Effector memory CD8-positive, alpha-beta T cell (primary cell): ENCODE results near the gene BRS3.

Source experiments
- ATAC-seq: fragments of 150-1000 bp; cut with Tn5 transposase; replicated peaks from 2 replicates; pipeline ENCODE4 v1.10.0; 2021; ENCODE audit warnings: mild to moderate bottlenecking, moderate library complexity
- DNase-seq, 3 experiments: peaks; one replicate each; pipeline ENCODE4 v3.0.0; 2021
- H3K27ac Mint-ChIP-seq, 2 donors: one replicate each; pipeline ENCODE4 v1.8.0; 2022; ENCODE audit warnings: mild to moderate bottlenecking in 2 of 2, mixed read lengths in 2 of 2, moderate library complexity in 2 of 2
- H3K27me3 Mint-ChIP-seq, 2 donors: one replicate each; pipeline ENCODE4 v1.8.0; 2022; ENCODE audit warnings: mixed read lengths in 2 of 2
- H3K36me3 Mint-ChIP-seq: one replicate; pipeline ENCODE4 v1.8.0; 2022; ENCODE audit warnings: mild to moderate bottlenecking, moderate library complexity, mixed read lengths; ENCODE audit not compliant: insufficient read depth
- H3K4me1 Mint-ChIP-seq, 2 donors: one replicate each; pipeline ENCODE4 v1.8.0; 2022; ENCODE audit warnings: low read depth in 2 of 2, mixed read lengths in 2 of 2
- H3K4me3 Mint-ChIP-seq, 2 donors: one replicate each; pipeline ENCODE4 v1.8.0; 2022; ENCODE audit warnings: mild to moderate bottlenecking in 2 of 2, mixed read lengths in 2 of 2, moderate library complexity in 2 of 2
- H3K9me3 Mint-ChIP-seq, 2 donors: one replicate each; pipeline ENCODE4 v1.8.0; 2022; ENCODE audit warnings: mixed read lengths in 2 of 2

The BRS3 gene

DNA sequence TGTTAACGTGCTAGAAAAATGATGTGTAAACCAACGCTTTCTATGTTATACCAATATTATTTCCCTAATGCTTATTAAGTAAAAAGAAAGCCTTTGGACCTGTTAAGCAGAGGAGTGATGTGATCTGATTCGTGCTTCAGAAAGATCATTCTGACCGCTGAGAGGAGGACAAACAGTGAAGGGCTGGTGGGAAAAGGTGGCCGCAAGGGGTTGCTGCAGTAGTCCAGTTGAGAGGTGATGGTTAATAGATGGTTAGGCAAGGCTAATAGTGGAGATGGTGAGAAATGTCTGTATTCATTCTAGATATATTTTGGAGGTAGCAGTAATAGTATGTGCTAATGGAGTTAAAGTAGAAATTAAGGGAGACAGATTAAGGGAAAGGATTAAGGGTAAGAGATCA, 31.3 kb downstream of the BRS3 start:
- Mint-ChIP-seq H3K4me1 (peaks cover 0 to 7% of the 10 kb centered on the region in 2 donors), H3K27me3 (no peaks in the 10 kb centered on the region), H3K9me3 (no peaks in the 10 kb centered on the region), H3K4me3 (no peak overlapping the region), H3K27ac (no peak overlapping the region), H3K36me3 (no peaks in the 10 kb centered on the region)
- no peak for DNase-seq
- ATAC-seq, result no peak

DNA sequence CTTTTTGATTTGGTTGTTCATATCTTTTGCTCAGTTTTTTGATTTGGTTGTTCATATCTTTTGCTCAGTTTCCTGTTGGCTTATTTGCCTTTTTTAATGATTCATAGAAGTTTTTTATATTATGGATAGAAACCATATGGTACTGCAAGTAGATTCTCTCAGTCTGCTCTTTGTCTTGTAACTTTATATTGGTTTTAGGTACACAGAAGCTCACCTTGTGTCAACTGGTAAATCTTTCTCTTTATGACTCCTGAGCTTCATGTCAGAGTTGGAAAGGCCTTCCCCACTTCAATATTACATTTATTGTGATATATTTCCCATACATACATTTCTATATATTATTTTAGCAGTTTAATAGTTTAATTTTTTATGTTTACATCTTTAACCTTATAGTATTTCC, 36.0 kb downstream of the BRS3 start:
- ATAC-seq (no peak), DNase-seq (no peak)
- Mint-ChIP-seq H3K9me3 (no peaks in the 10 kb centered on the region), H3K36me3 (no peaks in the 10 kb centered on the region), H3K27ac (no peak overlapping the region), H3K27me3 (peaks cover 0 to 6% of the 10 kb centered on the region in 2 donors), H3K4me3 (no peak overlapping the region), H3K4me1 (peaks cover 0 to 7% of the 10 kb centered on the region in 2 donors)

- ATAC-seq, result no peak
- peaks cover 3 to 7% of the 10 kb centered on the region in 2 donors for H3K4me1 Mint-ChIP-seq
- no peaks in the 10 kb centered on the region for H3K36me3 Mint-ChIP-seq
- H3K27me3 Mint-ChIP-seq, result peaks cover 0 to 6% of the 10 kb centered on the region in 2 donors
- no peak overlapping the region for H3K4me3 Mint-ChIP-seq
- H3K27ac Mint-ChIP-seq, result peak overlapping the region in 1 of 2 donors; percentile 16
- no peak for DNase-seq
- H3K9me3 Mint-ChIP-seq, result no peaks in the 10 kb centered on the region
Measured at GRCh38 chrX:136525738-136526606, 38.2 kb downstream of the BRS3 start.

GRCh38 chrX:136528645-136529315, 41.0 kb downstream of the BRS3 start:
- Mint-ChIP-seq H3K4me3 (no peak overlapping the region), H3K4me1 (peaks cover 0 to 3% of the 10 kb centered on the region in 2 donors), H3K27me3 (peaks cover 0 to 6% of the 10 kb centered on the region in 2 donors), H3K9me3 (no peaks in the 10 kb centered on the region), H3K36me3 (no peaks in the 10 kb centered on the region), H3K27ac (no peak overlapping the region)
- ATAC-seq (no peak), DNase-seq (no peak)

- H3K4me3 Mint-ChIP-seq, result no peak overlapping the region
- ATAC-seq (no peak), DNase-seq (no peak)
- H3K9me3 Mint-ChIP-seq, result no peaks in the 10 kb centered on the region
- peaks cover 0 to 3% of the 10 kb centered on the region in 2 donors for H3K4me1 Mint-ChIP-seq
- no peaks in the 10 kb centered on the region for H3K36me3 Mint-ChIP-seq
- no peak overlapping the region for H3K27ac Mint-ChIP-seq
- H3K27me3 Mint-ChIP-seq, result peaks cover 0 to 6% of the 10 kb centered on the region in 2 donors
Measured at GRCh38 chrX:136529795-136530194, 42.0 kb downstream of the BRS3 start.

- H3K4me1 Mint-ChIP-seq, result peaks cover 0 to 3% of the 10 kb centered on the region in 2 donors
- H3K27ac Mint-ChIP-seq, result no peak within 1 kb of the TSS
- H3K27me3 Mint-ChIP-seq, result peaks cover 0 to 11% of the 10 kb centered on the region in 2 donors
- ATAC-seq (no peak), DNase-seq (no peak)
- no peak within 1 kb of the TSS for H3K4me3 Mint-ChIP-seq
- H3K36me3 Mint-ChIP-seq, result no peaks in the 10 kb centered on the region
- no peaks in the 10 kb centered on the region for H3K9me3 Mint-ChIP-seq
Measured at GRCh38 chrX:136531951-136532350, 44.2 kb downstream of the BRS3 start, which contains the start of gene VGLL1. VGLL1 (plus strand) TSS chrX:136532215; CDS start chrX:136536021, 3,806 bp downstream.

GRCh38 chrX:136534131-136534530, 46.4 kb downstream of the BRS3 start:
- no peaks in the 10 kb centered on the region for H3K9me3 Mint-ChIP-seq
- no peak overlapping the region for H3K27ac Mint-ChIP-seq
- peaks cover 0 to 4% of the 10 kb centered on the region in 2 donors for H3K4me1 Mint-ChIP-seq
- peaks cover 0 to 6% of the 10 kb centered on the region in 2 donors for H3K27me3 Mint-ChIP-seq
- DNase-seq, result no peak
- H3K36me3 Mint-ChIP-seq, result no peaks in the 10 kb centered on the region
- no peak for ATAC-seq
- no peak overlapping the region for H3K4me3 Mint-ChIP-seq

- DNase-seq, result no peak
- Mint-ChIP-seq H3K9me3 (no peaks in the 10 kb centered on the region), H3K4me3 (no peak overlapping the region), H3K4me1 (peaks cover 6 to 12% of the 10 kb centered on the region in 2 donors), H3K36me3 (no peaks in the 10 kb centered on the region), H3K27me3 (peaks cover 0 to 6% of the 10 kb centered on the region in 2 donors), H3K27ac (peak overlapping the region in 1 of 2 donors; percentile 35)
- ATAC-seq, result no peak
Measured at GRCh38 chrX:136538811-136539210, 51.1 kb downstream of the BRS3 start.

DNA sequence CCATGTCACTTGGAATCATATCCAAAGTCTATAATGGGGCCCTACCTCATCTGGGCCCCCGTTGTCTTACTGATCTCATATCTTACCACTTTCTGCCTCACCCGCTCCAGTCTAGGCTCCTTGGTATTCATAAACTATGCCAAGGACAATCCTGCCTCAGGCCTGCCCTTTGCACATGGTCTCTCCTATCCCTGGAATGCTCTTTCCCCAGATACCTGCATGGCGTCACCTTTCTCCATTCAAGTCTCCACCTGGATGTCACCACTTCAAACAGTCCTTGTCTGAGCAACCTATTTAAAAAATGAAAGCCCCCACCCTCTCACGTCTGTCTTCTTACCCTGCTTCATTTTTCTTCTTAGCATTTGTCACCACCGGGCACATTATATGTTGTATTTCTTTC, 52.5 kb downstream of the BRS3 start:
- peaks cover 9 to 12% of the 10 kb centered on the region in 2 donors for H3K4me1 Mint-ChIP-seq
- no peak overlapping the region for H3K27ac Mint-ChIP-seq
- H3K27me3 Mint-ChIP-seq, result peaks cover 0 to 6% of the 10 kb centered on the region in 2 donors

DNA sequence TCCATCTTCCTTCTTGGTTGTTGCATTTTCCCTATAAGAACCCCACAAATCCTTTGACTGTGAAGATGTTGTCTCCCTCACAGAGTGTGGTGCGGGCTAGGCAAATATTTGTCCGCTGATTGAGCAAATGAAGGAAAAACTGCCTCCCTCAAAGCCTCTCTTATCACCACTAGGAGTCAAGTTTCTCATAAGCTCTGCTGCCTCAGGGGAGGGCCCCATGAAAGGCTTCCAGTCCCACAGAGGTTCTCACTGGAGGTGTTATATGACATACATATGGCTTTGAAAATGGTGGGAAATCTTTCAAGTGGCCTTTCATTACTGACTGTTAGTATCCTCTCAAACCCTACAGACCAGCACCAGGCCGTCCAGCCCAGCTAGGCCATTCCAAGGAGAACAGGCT, 53.5 kb downstream of the BRS3 start:
- Mint-ChIP-seq H3K9me3 (no peaks in the 10 kb centered on the region), H3K36me3 (no peaks in the 10 kb centered on the region), H3K4me3 (no peak overlapping the region), H3K4me1 (peaks cover 12 to 19% of the 10 kb centered on the region in 2 donors), H3K27ac (no peak overlapping the region), H3K27me3 (peaks cover 0 to 4% of the 10 kb centered on the region in 2 donors)
- DNase-seq (no peak), ATAC-seq (no peak)

More for the DNA sequence above, 52.5 kb downstream of the BRS3 start:
- H3K9me3 Mint-ChIP-seq, result no peaks in the 10 kb centered on the region
- no peak for DNase-seq
- ATAC-seq, result no peak
- H3K4me3 Mint-ChIP-seq, result no peak overlapping the region
- no peaks in the 10 kb centered on the region for H3K36me3 Mint-ChIP-seq

DNA sequence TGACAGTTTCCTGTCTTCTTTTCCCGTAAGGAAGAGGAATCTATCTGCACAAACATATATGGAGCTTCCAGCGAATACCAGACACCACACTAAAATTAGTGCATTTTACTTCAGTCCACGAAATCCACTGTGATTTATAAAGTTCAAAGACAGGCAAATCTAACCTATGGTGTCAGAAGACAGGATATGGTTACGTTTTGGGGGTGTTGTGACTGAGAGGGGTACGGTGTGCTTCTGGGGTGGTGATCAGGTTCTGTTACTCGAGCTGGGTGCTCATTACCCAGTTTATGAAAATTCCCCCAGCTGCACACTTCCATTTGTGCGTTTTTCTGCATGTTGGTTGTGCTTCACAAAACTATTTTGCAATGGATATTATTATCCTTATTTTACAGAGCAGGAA, 54.5 kb downstream of the BRS3 start:
- no peaks in the 10 kb centered on the region for H3K36me3 Mint-ChIP-seq
- H3K9me3 Mint-ChIP-seq, result no peaks in the 10 kb centered on the region
- H3K4me3 Mint-ChIP-seq, result no peak overlapping the region
- H3K27ac Mint-ChIP-seq, result peak overlapping the region in 1 of 2 donors; percentile 28
- H3K27me3 Mint-ChIP-seq, result no peaks in the 10 kb centered on the region
- ATAC-seq (peak; percentile 40), DNase-seq (peak in 1 of 3 experiments; percentile 0)
- peaks cover 12 to 23% of the 10 kb centered on the region in 2 donors for H3K4me1 Mint-ChIP-seq
